Measurements from ENCODE around the gene PHF19.

DNA sequence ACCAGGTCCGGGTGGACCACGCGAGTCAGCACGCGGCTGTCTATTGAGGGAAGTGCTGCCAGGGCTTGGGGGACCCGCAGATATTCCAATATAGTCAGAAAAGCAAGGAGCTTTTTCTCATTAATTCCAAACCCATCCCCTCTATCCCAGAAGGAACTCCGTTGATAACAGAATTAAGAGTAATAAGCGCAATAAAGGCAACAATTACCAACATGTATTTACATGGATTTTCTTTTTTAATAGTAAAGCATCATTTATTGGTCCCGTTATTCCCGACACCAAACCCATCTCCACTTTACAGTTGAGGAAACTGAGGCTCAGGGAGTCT, 7.7 kb downstream of the PHF19 start:
- TF ChIP-seq, protein P1, sequence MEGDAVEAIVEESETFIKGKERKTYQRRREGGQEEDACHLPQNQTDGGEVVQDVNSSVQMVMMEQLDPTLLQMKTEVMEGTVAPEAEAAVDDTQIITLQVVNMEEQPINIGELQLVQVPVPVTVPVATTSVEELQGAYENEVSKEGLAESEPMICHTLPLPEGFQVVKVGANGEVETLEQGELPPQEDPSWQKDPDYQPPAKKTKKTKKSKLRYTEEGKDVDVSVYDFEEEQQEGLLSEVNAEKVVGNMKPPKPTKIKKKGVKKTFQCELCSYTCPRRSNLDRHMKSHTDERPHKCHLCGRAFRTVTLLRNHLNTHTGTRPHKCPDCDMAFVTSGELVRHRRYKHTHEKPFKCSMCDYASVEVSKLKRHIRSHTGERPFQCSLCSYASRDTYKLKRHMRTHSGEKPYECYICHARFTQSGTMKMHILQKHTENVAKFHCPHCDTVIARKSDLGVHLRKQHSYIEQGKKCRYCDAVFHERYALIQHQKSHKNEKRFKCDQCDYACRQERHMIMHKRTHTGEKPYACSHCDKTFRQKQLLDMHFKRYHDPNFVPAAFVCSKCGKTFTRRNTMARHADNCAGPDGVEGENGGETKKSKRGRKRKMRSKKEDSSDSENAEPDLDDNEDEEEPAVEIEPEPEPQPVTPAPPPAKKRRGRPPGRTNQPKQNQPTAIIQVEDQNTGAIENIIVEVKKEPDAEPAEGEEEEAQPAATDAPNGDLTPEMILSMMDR (IDR thresholded peaks at IDR 0.05 in 2 of 3, conservative IDR thresholded peaks at IDR 0.05 in 1 of 3; ENCODE audit: control insufficient read depth in 2 of 3, extremely low read depth in 1 of 3, insufficient read depth in 1 of 3, low read depth in 3 of 3, low read length in 3 of 3), result no peak
- TF ChIP-seq, protein P2, sequence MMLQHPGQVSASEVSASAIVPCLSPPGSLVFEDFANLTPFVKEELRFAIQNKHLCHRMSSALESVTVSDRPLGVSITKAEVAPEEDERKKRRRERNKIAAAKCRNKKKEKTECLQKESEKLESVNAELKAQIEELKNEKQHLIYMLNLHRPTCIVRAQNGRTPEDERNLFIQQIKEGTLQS (IDR thresholded peaks at IDR 0.05; ENCODE audit: borderline replicate concordance, extremely low read depth, low read depth, low read length), result no peak

Data from GM12878 (cell line).